Endodermal cell (in vitro differentiated cells): Measurements from ENCODE around the gene SLC16A3. TPM values are rescaled to one million over a fixed set of nuclear protein-coding genes. Genes with fewer than 3 reads are reported as not detected.
A peak's percentile ranks its signal among the peaks of the same experiment; 100 is the strongest.

Source experiments
- DNase-seq: peaks from one replicate; pipeline ENCODE4 v3.0.0-alpha.2; 2017
- H3K27ac ChIP-seq: 2 replicates; pipeline ENCODE4 v1.5.1; 2013; ENCODE audit warnings: mild to moderate bottlenecking, low read depth, low read length, moderate library complexity
- H3K27me3 ChIP-seq: 2 replicates; pipeline ENCODE4 v1.6.1; 2013; ENCODE audit warnings: mild to moderate bottlenecking, low read length, moderate library complexity; ENCODE audit not compliant: insufficient read depth, control insufficient read depth, poor library complexity, severe bottlenecking
- H3K36me3 ChIP-seq: 2 replicates; pipeline ENCODE4 v1.7.0; 2013; ENCODE audit warnings: mild to moderate bottlenecking, low read length, moderate library complexity; ENCODE audit not compliant: control insufficient read depth, insufficient read depth
- H3K4me1 ChIP-seq: one replicate; pipeline ENCODE4 v1.7.0; 2013; ENCODE audit warnings: low read length; ENCODE audit not compliant: control insufficient read depth, insufficient read depth
- H3K4me3 ChIP-seq: 2 replicates; pipeline ENCODE4 v1.5.1; 2013; ENCODE audit warnings: mild to moderate bottlenecking, low read length, moderate library complexity
- H3K9ac ChIP-seq: 2 replicates; pipeline ENCODE4 v1.6.1; 2013; ENCODE audit warnings: mild to moderate bottlenecking, low read length, moderate library complexity; ENCODE audit not compliant: poor library complexity, severe bottlenecking; ENCODE audit errors: extremely low read depth
- H3K9me3 ChIP-seq: 2 replicates; pipeline ENCODE4 v1.6.1; 2013; ENCODE audit warnings: mild to moderate bottlenecking, low read length, moderate library complexity; ENCODE audit not compliant: control insufficient read depth
- H3K27ac Mint-ChIP-seq: 2 replicates; pipeline ENCODE4 v1.8.0; 2020; ENCODE audit warnings: mixed read lengths
- H3K27me3 Mint-ChIP-seq: 2 replicates; pipeline ENCODE4 v1.8.0; 2021; ENCODE audit warnings: mild to moderate bottlenecking, mixed read lengths; ENCODE audit not compliant: insufficient read depth
- H3K36me3 Mint-ChIP-seq: 2 replicates; pipeline ENCODE4 v1.8.0; 2020; ENCODE audit warnings: low read depth, mixed read lengths
- H3K4me1 Mint-ChIP-seq: 2 replicates; pipeline ENCODE4 v1.8.0; 2020; ENCODE audit warnings: mixed read lengths
- H3K4me3 Mint-ChIP-seq: 2 replicates; pipeline ENCODE4 v1.8.0; 2020; ENCODE audit warnings: mild to moderate bottlenecking, moderate library complexity, mixed read lengths
- H3K9me3 Mint-ChIP-seq: 2 replicates; pipeline ENCODE4 v1.8.0; 2020; ENCODE audit warnings: mild to moderate bottlenecking, mixed read lengths
- WGBS, 2 experiments: methylation state at CpG; one replicate each; pipeline versions ENCODE4 v1.1.5 to v1.1.7; 2013; ENCODE audit warnings: missing lambda C conversion rate in 2 of 2, mixed read lengths in 1 of 2; ENCODE audit not compliant: insufficient coverage in 1 of 2, insufficient read length in 1 of 2; 5-methylcytosine and 5-hydroxymethylcytosine counted together
- total RNA-seq, 2 donors: library from RNA; stranded (reverse); fragmentation: NEBNext Ultra II Directional in 1 of 2; extraction: Animal tissue kit (Norgen Biotek cat#: 25700) in 1 of 2; gene quantifications; 2 replicates in 1 of 2; 3 replicates in 1 of 2; pipeline ENCODE4 v1.2.1, GENCODE V29; 2021
- TF ChIP-seq, protein P1 (sequence below): fragments of 200-600 bp; sonication (generic); conservative IDR thresholded peaks from 2 replicates; pipeline ENCODE4 v1.5.0; 2021; ENCODE audit warnings: antibody characterized with exemption, mild to moderate bottlenecking

Gene SLC16A3
- total RNA-seq, 2 donors from 2014 or later, result 31.8 to 39.7 TPM

GRCh38 chr17:82245134-82246039 is 16.5 kb downstream of the SLC16A3 start:
- H3K27ac ChIP-seq, result peak overlapping the region; percentile 24

DNA sequence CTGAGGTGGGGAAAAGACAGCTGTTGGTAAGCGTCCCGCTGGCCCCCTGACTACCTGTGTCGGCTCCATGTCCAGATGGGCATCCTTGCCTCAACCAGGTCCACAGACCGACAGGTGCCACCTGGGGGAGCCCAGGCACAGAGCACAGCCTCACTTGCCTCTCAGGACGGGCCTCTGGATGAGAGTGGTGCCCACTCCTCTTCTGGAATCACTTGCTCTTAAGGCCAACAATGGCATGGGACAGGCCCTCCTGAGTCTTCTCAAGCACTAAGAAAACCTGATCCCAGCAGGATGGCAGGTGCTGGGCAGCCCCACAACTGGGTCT is 17.2 kb downstream of the SLC16A3 start:
- Histone ChIP-seq H3K4me3 (no peak overlapping the region), H3K4me1 (no peaks in the 10 kb centered on the region), H3K36me3 (peaks cover 92% of the 10 kb centered on the region), H3K9me3 (no peaks in the 10 kb centered on the region), H3K27me3 (no peaks in the 10 kb centered on the region), H3K27ac (no peak overlapping the region), H3K9ac (no peak overlapping the region)
- no peaks in the 10 kb centered on the region for H3K27me3 Mint-ChIP-seq
- H3K9me3 Mint-ChIP-seq, result no peaks in the 10 kb centered on the region
- TF ChIP-seq, protein P1, sequence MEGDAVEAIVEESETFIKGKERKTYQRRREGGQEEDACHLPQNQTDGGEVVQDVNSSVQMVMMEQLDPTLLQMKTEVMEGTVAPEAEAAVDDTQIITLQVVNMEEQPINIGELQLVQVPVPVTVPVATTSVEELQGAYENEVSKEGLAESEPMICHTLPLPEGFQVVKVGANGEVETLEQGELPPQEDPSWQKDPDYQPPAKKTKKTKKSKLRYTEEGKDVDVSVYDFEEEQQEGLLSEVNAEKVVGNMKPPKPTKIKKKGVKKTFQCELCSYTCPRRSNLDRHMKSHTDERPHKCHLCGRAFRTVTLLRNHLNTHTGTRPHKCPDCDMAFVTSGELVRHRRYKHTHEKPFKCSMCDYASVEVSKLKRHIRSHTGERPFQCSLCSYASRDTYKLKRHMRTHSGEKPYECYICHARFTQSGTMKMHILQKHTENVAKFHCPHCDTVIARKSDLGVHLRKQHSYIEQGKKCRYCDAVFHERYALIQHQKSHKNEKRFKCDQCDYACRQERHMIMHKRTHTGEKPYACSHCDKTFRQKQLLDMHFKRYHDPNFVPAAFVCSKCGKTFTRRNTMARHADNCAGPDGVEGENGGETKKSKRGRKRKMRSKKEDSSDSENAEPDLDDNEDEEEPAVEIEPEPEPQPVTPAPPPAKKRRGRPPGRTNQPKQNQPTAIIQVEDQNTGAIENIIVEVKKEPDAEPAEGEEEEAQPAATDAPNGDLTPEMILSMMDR, result no peak
- no peak overlapping the region for H3K27ac Mint-ChIP-seq
- peak; percentile 44 for DNase-seq
- WGBS, 2 experiments, result 93 to 97% methylated on average over 3 to 5 of the region's 5 CpGs
- peaks cover 64% of the 10 kb centered on the region for H3K36me3 Mint-ChIP-seq
- H3K4me3 Mint-ChIP-seq, result no peak overlapping the region
- H3K4me1 Mint-ChIP-seq, result peaks cover 2% of the 10 kb centered on the region

More at GRCh38 chr17:82245134-82246039, 16.5 kb downstream of the SLC16A3 start:
- Histone ChIP-seq H3K4me1 (no peaks in the 10 kb centered on the region), H3K9ac (no peak overlapping the region), H3K36me3 (peaks cover 88% of the 10 kb centered on the region), H3K9me3 (no peaks in the 10 kb centered on the region), H3K27me3 (no peaks in the 10 kb centered on the region), H3K4me3 (no peak overlapping the region)
- H3K4me1 Mint-ChIP-seq, result peaks cover 2% of the 10 kb centered on the region
- H3K4me3 Mint-ChIP-seq, result no peak overlapping the region
- H3K9me3 Mint-ChIP-seq, result no peaks in the 10 kb centered on the region
- peaks cover 60% of the 10 kb centered on the region for H3K36me3 Mint-ChIP-seq
- TF ChIP-seq, protein P1, result no peak
- H3K27ac Mint-ChIP-seq, result no peak overlapping the region
- no peaks in the 10 kb centered on the region for H3K27me3 Mint-ChIP-seq
- WGBS, 2 experiments, result 96% methylated on average over 32 to 47 of the region's 47 CpGs
- DNase-seq, result peak; percentile 52

DNA sequence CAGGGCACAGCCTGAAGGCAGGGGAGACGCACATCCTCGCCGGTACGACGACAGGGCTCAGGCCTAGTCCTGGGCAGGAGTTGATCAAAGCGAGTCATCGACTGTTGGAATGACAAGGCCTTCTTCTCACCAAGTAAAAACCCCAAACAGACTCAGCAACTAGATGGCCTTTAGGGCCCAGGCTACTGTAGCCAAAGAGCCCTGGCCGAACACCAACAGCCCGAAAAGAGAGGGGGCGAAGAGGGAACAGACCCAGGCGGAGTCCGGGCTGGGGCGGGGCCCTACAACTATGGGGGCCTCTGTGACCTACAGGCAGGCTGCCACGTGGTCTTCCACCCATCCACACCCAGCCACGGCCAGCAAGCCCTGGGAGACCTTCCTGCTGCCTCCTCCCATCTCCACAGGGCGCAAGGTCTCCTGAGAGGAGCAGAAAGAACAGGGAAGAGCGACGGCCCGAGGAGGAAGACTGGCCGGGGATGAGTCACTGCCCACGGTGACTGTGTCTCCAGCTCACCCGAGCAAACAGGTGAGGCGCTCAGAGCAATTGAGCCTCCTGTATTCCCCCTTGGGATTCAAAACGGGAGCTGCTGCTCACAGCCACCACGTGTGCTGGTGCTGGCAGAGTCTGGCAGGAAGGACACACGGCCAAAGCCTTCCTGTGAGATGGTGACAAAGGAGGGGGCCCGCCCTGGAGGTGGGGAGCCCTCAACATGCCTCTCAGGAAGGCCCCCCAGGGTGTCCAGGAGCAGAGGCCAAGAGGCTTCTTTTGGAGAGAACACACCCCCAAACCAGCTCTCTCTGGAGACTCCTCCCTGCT is 17.7 kb downstream of the SLC16A3 start:
- peaks cover 93% of the 10 kb centered on the region for H3K36me3 ChIP-seq
- Mint-ChIP-seq H3K27me3 (no peaks in the 10 kb centered on the region), H3K27ac (peak overlapping the region; percentile 64), H3K4me1 (peaks cover 2% of the 10 kb centered on the region), H3K4me3 (no peak overlapping the region), H3K9me3 (no peaks in the 10 kb centered on the region), H3K36me3 (peaks cover 70% of the 10 kb centered on the region)
- no peak for DNase-seq
- no peaks in the 10 kb centered on the region for H3K27me3 ChIP-seq
- no peak overlapping the region for H3K27ac ChIP-seq
- TF ChIP-seq, protein P1, result no peak
- H3K4me1 ChIP-seq, result no peaks in the 10 kb centered on the region
- H3K4me3 ChIP-seq, result no peak overlapping the region
- 92 to 93% methylated on average over 8 to 27 of the region's 27 CpGs for WGBS, 2 experiments
- H3K9me3 ChIP-seq, result no peaks in the 10 kb centered on the region
- H3K9ac ChIP-seq, result no peak overlapping the region
